ENCODE results near the gene ZNF366.

ZNF366 gene

DNA sequence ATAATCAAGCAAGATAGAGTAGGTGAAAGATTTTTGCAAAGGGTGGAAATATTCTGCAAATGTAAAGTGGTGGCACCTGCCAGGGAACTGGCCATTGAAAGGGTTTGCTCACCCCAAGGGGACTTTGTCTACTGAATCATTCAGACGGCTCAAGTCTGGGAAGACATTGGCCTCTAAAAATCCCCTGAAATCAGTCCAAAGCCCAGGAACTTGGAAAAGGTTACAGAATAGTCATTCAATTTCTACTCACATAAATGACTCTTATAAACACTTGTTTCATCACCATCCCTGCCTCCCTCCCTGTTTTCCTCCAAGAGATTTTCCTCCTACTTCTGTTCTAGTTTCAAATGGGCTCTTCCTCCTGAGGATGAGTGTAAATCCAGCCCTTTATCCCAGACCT is 28.5 kb downstream of the ZNF366 start:
- no peaks in the 10 kb centered on the region for H3K36me3 ChIP-seq
- H3K27me3 ChIP-seq: no peaks in the 10 kb centered on the region
- DNase-seq: peak in 1 of 2 donors; percentile 34
- intact Hi-C loops (cut with DNase I; ENCODE audit: low total_unique reads): no loop called here
- H3K4me1 ChIP-seq: peaks cover 0 to 14% (median 10%) of the 10 kb centered on the region in 4 donors
- TF ChIP-seq, protein P1, sequence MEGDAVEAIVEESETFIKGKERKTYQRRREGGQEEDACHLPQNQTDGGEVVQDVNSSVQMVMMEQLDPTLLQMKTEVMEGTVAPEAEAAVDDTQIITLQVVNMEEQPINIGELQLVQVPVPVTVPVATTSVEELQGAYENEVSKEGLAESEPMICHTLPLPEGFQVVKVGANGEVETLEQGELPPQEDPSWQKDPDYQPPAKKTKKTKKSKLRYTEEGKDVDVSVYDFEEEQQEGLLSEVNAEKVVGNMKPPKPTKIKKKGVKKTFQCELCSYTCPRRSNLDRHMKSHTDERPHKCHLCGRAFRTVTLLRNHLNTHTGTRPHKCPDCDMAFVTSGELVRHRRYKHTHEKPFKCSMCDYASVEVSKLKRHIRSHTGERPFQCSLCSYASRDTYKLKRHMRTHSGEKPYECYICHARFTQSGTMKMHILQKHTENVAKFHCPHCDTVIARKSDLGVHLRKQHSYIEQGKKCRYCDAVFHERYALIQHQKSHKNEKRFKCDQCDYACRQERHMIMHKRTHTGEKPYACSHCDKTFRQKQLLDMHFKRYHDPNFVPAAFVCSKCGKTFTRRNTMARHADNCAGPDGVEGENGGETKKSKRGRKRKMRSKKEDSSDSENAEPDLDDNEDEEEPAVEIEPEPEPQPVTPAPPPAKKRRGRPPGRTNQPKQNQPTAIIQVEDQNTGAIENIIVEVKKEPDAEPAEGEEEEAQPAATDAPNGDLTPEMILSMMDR (IDR thresholded peaks at IDR 0.05): no peak
- peak overlapping the region; percentile 65 to 73 for H3K27ac ChIP-seq
- H3K9me3 ChIP-seq: no peaks in the 10 kb centered on the region
- no peak overlapping the region for H3K4me3 ChIP-seq

DNA sequence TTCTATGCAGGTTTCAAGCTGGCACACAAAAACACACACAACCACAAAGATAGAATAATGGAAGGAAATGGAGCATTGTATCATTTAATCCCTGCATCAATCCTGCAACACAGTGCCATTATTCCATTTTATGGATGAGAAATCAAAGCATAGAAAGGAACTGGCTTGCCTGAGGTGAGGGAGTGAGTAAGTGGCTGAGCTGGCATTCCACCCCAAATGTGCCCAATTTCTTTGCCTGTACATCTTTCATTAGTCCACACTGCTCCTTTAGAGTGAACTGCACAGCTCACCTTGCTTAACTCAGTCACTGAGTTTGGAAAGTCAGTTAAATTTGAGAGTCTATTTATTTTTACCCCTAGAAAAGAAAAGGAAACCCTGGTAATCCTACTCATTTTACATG is 28.9 kb downstream of the ZNF366 start:
- TF ChIP-seq, protein P1 (IDR thresholded peaks at IDR 0.05): no peak
- Histone ChIP-seq H3K4me1 (peaks cover 0 to 14% (median 10%) of the 10 kb centered on the region in 4 donors), H3K27me3 (no peaks in the 10 kb centered on the region), H3K36me3 (no peaks in the 10 kb centered on the region), H3K27ac (peak overlapping the region; percentile 65 to 73), H3K4me3 (no peak overlapping the region), H3K9me3 (no peaks in the 10 kb centered on the region)
- intact Hi-C loops (cut with DNase I; ENCODE audit: low total_unique reads): no loop called here
- DNase-seq: no peak

DNA sequence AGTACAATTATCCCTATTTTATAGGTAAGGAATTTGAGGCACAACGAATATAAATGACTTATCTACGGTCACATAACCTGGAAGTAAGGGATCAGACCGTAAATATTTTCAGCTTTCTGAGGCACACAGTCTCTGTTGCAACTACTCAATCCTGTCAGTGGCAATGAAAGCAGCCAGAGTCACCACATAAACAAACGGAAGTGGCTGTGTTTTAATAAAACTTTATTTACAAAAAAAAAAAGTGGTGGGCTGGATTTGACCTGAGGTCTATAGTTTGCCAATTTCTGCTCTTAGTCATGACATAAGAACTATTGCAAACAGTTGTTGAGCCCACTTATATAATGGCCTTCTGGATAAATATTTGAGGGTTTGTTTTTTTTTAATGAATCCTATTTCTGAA is 29.6 kb downstream of the ZNF366 start:
- no peaks in the 10 kb centered on the region for H3K36me3 ChIP-seq
- no peaks in the 10 kb centered on the region for H3K27me3 ChIP-seq
- TF ChIP-seq, protein P1 (IDR thresholded peaks at IDR 0.05): no peak
- intact Hi-C loops (cut with DNase I; ENCODE audit: low total_unique reads): no loop called here
- H3K4me1 ChIP-seq: peaks cover 0 to 15% (median 10%) of the 10 kb centered on the region in 4 donors
- H3K9me3 ChIP-seq: no peaks in the 10 kb centered on the region
- H3K4me3 ChIP-seq: no peak overlapping the region
- H3K27ac ChIP-seq: peak overlapping the region; percentile 65 to 73
- DNase-seq: no peak

DNA sequence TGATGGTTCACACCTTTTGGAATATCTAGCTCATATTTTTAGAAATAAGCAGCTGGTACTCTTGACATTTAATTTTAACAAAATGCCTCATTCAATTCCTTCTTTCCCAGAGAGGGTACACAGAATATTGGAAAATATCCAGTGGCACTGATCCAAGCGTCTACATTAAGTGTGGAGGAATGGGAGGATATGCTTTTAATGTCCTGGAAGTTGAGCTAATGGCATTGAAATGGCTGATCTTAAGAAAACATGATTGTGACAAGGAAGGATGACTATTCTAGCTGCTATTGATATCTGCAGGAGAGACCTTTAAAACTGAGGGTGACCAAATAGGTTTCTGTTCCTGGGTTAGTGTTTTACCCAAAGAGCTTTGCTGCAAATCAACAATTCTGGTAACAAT is 30.0 kb downstream of the ZNF366 start:
- H3K27ac ChIP-seq: no peak overlapping the region
- H3K4me3 ChIP-seq: no peak overlapping the region
- no peak for DNase-seq
- TF ChIP-seq, protein P1 (IDR thresholded peaks at IDR 0.05): no peak
- H3K36me3 ChIP-seq: no peaks in the 10 kb centered on the region
- no peaks in the 10 kb centered on the region for H3K9me3 ChIP-seq
- no peaks in the 10 kb centered on the region for H3K27me3 ChIP-seq
- peaks cover 0 to 19% (median 12%) of the 10 kb centered on the region in 4 donors for H3K4me1 ChIP-seq
- intact Hi-C loops (cut with DNase I; ENCODE audit: low total_unique reads): no loop called here

DNA sequence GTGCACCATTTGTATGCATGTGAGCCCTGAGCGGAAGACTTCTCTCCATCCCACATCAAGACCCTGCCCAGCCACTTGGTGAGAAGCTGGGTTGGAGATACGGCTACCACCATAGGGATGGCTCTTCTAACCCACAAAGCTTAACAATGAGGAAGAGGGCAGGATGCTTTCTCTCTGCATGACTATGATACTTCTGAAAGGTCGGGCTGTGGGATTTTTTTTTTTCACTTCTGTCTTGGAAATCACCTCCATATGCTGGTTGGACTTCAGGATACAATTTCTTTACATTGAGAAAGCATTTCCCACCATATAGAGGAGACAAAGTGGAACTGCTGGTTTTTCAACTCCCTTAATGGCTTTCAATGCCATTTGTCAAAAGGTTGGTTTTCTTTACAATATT is 30.5 kb downstream of the ZNF366 start:
- H3K27ac ChIP-seq: no peak overlapping the region
- H3K9me3 ChIP-seq: no peaks in the 10 kb centered on the region
- H3K4me1 ChIP-seq: peaks cover 0 to 19% (median 12%) of the 10 kb centered on the region in 4 donors
- no peak overlapping the region for H3K4me3 ChIP-seq
- H3K27me3 ChIP-seq: no peaks in the 10 kb centered on the region
- no peaks in the 10 kb centered on the region for H3K36me3 ChIP-seq
- TF ChIP-seq, protein P1 (IDR thresholded peaks at IDR 0.05): no peak
- DNase-seq: no peak
- intact Hi-C loops (cut with DNase I; ENCODE audit: low total_unique reads): no loop called here

DNA sequence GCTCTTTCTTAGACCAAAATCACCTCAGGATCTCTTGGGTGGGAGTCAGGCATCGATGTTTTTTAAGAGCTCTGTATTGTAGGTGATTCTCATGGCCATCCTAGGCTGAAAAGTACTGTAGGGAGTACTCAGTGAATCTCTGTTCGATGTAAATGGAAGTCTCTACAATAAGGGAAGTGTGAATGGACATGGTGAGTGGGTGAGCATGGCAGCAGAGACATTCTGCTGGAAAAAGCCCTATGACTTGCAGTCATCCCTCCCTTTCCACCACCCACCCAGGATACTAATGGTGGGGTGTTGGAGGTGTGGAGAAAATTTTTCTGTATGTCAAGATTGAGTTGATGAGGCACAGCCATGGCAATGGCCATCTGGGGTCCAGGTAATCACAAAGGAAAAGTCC is 30.9 kb downstream of the ZNF366 start:
- Histone ChIP-seq H3K27me3 (no peaks in the 10 kb centered on the region), H3K36me3 (no peaks in the 10 kb centered on the region), H3K4me3 (no peak overlapping the region), H3K27ac (no peak overlapping the region), H3K4me1 (peaks cover 0 to 19% (median 12%) of the 10 kb centered on the region in 4 donors), H3K9me3 (no peaks in the 10 kb centered on the region)
- TF ChIP-seq, protein P1 (IDR thresholded peaks at IDR 0.05): no peak
- no peak for DNase-seq
- intact Hi-C loops (cut with DNase I; ENCODE audit: low total_unique reads): no loop called here
